H9 (cell line): ENCODE measurements around the gene UBL4A. TPM values are rescaled to one million over a fixed set of nuclear protein-coding genes. Genes with fewer than 3 reads are reported as not detected.

Experiments
- DNase-seq: peaks from one replicate; pipeline ENCODE4 v3.0.0-alpha.2; 2017
- H2AFZ ChIP-seq: one replicate; pipeline ENCODE4 v1.6.1; 2013; ENCODE audit warnings: mild to moderate bottlenecking, low read length, control low read depth, moderate library complexity
- H2AK5ac ChIP-seq: 2 replicates; pipeline ENCODE4 v1.6.1; 2013; ENCODE audit warnings: low read length, control low read depth, mixed read lengths; ENCODE audit not compliant: insufficient read length
- H2BK120ac ChIP-seq: one replicate; pipeline ENCODE4 v1.6.1; 2013; ENCODE audit warnings: low read depth, mild to moderate bottlenecking, low read length, control low read depth, inconsistent platforms; ENCODE audit not compliant: poor library complexity, severe bottlenecking
- H2BK12ac ChIP-seq: 2 replicates; pipeline ENCODE4 v1.6.1; 2013; ENCODE audit warnings: low read length, control low read depth, mixed read lengths, low read depth; ENCODE audit not compliant: insufficient read length
- H2BK15ac ChIP-seq: 2 replicates; pipeline ENCODE4 v1.6.1; 2013; ENCODE audit warnings: low read depth, low read length, control low read depth
- H2BK20ac ChIP-seq: one replicate; pipeline ENCODE4 v1.6.1; 2013; ENCODE audit warnings: low read depth, mild to moderate bottlenecking, low read length, control low read depth, inconsistent platforms; ENCODE audit not compliant: poor library complexity, severe bottlenecking
- H2BK5ac ChIP-seq: 2 replicates; pipeline ENCODE4 v1.6.1; 2013; ENCODE audit warnings: low read length, control low read depth, mixed read lengths; ENCODE audit not compliant: insufficient read length
- H3K14ac ChIP-seq: 2 replicates; pipeline ENCODE4 v1.6.1; 2013; ENCODE audit warnings: low read length, control low read depth; ENCODE audit not compliant: insufficient read depth
- H3K18ac ChIP-seq: 2 replicates; pipeline ENCODE4 v1.6.1; 2013; ENCODE audit warnings: low read depth, mild to moderate bottlenecking, mixed read lengths, low read length, control low read depth; ENCODE audit not compliant: insufficient read length
- H3K23ac ChIP-seq: 2 replicates; pipeline ENCODE4 v1.6.1; 2013; ENCODE audit warnings: low read length, control low read depth, mixed read lengths, low read depth; ENCODE audit not compliant: insufficient read length
- H3K23me2 ChIP-seq: 2 replicates; pipeline ENCODE4 v1.6.1; 2013; ENCODE audit warnings: low read depth, mild to moderate bottlenecking, mixed read lengths, low read length, control low read depth; ENCODE audit not compliant: insufficient read length, poor library complexity, severe bottlenecking
- H3K27ac ChIP-seq: 2 replicates; pipeline ENCODE4 v1.5.1; 2013; ENCODE audit warnings: low read length, control low read depth, mixed read lengths, low read depth; ENCODE audit not compliant: insufficient read length
- H3K27me3 ChIP-seq: 2 replicates; pipeline ENCODE4 v1.6.1; 2013; ENCODE audit warnings: low read length, control low read depth, inconsistent platforms; ENCODE audit not compliant: insufficient read depth
- H3K4ac ChIP-seq: 2 replicates; pipeline ENCODE4 v1.6.1; 2013; ENCODE audit warnings: low read depth, mild to moderate bottlenecking, control low read depth, inconsistent platforms, low read length, moderate library complexity
- H3K4me1 ChIP-seq: 2 replicates; pipeline ENCODE4 v1.6.1; 2013; ENCODE audit warnings: low read length, control low read depth, inconsistent platforms; ENCODE audit not compliant: insufficient read depth
- H3K4me2 ChIP-seq: 2 replicates; pipeline ENCODE4 v1.6.1; 2013; ENCODE audit warnings: low read length, control low read depth, mixed read lengths; ENCODE audit not compliant: insufficient read length, insufficient read depth
- H3K56ac ChIP-seq: 2 replicates; pipeline ENCODE4 v1.6.1; 2013; ENCODE audit warnings: low read depth, mild to moderate bottlenecking, mixed read lengths, low read length, control low read depth; ENCODE audit not compliant: insufficient read length
- H3K79me1 ChIP-seq: 2 replicates; pipeline ENCODE4 v1.6.1; 2013; ENCODE audit warnings: low read depth, mild to moderate bottlenecking, moderate library complexity, low read length, control low read depth, inconsistent platforms; ENCODE audit not compliant: insufficient read depth, poor library complexity, severe bottlenecking
- H3K79me2 ChIP-seq: 2 replicates; pipeline ENCODE4 v1.6.1; 2013; ENCODE audit warnings: low read length, control low read depth, inconsistent platforms; ENCODE audit not compliant: insufficient read depth
- H3K9ac ChIP-seq: 2 replicates; pipeline ENCODE4 v1.6.1; 2013; ENCODE audit warnings: low read length, control low read depth, mixed read lengths; ENCODE audit not compliant: insufficient read length; ENCODE audit errors: extremely low read depth
- H3K9me3 ChIP-seq: one replicate; pipeline ENCODE4 v1.6.1; 2013; ENCODE audit warnings: low read depth, low read length, inconsistent platforms; ENCODE audit not compliant: control insufficient read depth
- H3T11ph ChIP-seq: one replicate; pipeline ENCODE4 v1.6.1; 2013; ENCODE audit warnings: mild to moderate bottlenecking, low read length, control low read depth, inconsistent platforms
- H4K20me1 ChIP-seq: one replicate; pipeline ENCODE4 v1.6.1; 2013; ENCODE audit not compliant: control insufficient read depth, insufficient read length, insufficient read depth
- H4K5ac ChIP-seq: 2 replicates; pipeline ENCODE4 v1.6.1; 2013; ENCODE audit warnings: low read depth, mild to moderate bottlenecking, mixed read lengths, low read length, control low read depth; ENCODE audit not compliant: insufficient read length
- H4K8ac ChIP-seq: replicated peaks from 2 replicates; pipeline ENCODE4 v1.6.1; 2013; ENCODE audit warnings: low read length, control low read depth, mixed read lengths, low read depth; ENCODE audit not compliant: insufficient read length
- H4K91ac ChIP-seq: 2 replicates; pipeline ENCODE4 v1.6.1; 2013; ENCODE audit warnings: low read depth, mild to moderate bottlenecking, moderate library complexity, mixed read lengths, low read length, control low read depth; ENCODE audit not compliant: insufficient read length
- H3K27ac Mint-ChIP-seq, 3 experiments: 2 replicates in 2 of 3; 3 replicates in 1 of 3; pipeline ENCODE4 v1.8.0; 2020 to 2021; ENCODE audit warnings: mixed read lengths in 3 of 3, mild to moderate bottlenecking in 1 of 3, moderate library complexity in 1 of 3
- H3K27me3 Mint-ChIP-seq: 2 replicates; pipeline ENCODE4 v1.8.0; 2021; ENCODE audit warnings: low read depth, mild to moderate bottlenecking, moderate library complexity, mixed read lengths
- H3K36me3 Mint-ChIP-seq, 3 experiments: 2 replicates in 2 of 3; 3 replicates in 1 of 3; pipeline ENCODE4 v1.8.0; 2020 to 2021; ENCODE audit warnings: low read depth in 3 of 3, mixed read lengths in 3 of 3; ENCODE audit not compliant: insufficient read depth in 1 of 3
- H3K4me1 Mint-ChIP-seq, 2 experiments: 2 replicates each; pipeline ENCODE4 v1.8.0; 2020; ENCODE audit warnings: mixed read lengths in 2 of 2
- H3K4me3 Mint-ChIP-seq, 2 experiments: 2 replicates in 1 of 2; 3 replicates in 1 of 2; pipeline ENCODE4 v1.8.0; 2020 to 2021; ENCODE audit warnings: mild to moderate bottlenecking in 2 of 2, mixed read lengths in 2 of 2, moderate library complexity in 1 of 2
- H3K9me3 Mint-ChIP-seq, 2 experiments: 2 replicates in 1 of 2; 3 replicates in 1 of 2; pipeline ENCODE4 v1.8.0; 2020; ENCODE audit warnings: mild to moderate bottlenecking in 2 of 2, mixed read lengths in 2 of 2, moderate library complexity in 1 of 2
- WGBS: extraction: QIAGEN DNeasy Blood & Tissue Kit; methylation state at CpG from one replicate; pipeline ENCODE4 v1.1.7; 2013; ENCODE audit warnings: missing lambda C conversion rate, low lambda C conversion rate, mixed read lengths; ENCODE audit not compliant: insufficient read length; ENCODE audit errors: extremely low coverage; 5-methylcytosine and 5-hydroxymethylcytosine counted together
- total RNA-seq: library from RNA; stranded (reverse); gene quantifications from 2 replicates; pipeline ENCODE4 v1.2.1, GENCODE V29; 2021
- TF ChIP-seq, protein P1 (sequence below): fragments of 200-600 bp; sonication (generic); conservative IDR thresholded peaks from 3 replicates; pipeline ENCODE4 v1.8.0; 2021; ENCODE audit warnings: antibody characterized with exemption, mild to moderate bottlenecking

Gene UBL4A
- total RNA-seq, 1 experiment from 2014 or later, result 30.9 TPM

DNA sequence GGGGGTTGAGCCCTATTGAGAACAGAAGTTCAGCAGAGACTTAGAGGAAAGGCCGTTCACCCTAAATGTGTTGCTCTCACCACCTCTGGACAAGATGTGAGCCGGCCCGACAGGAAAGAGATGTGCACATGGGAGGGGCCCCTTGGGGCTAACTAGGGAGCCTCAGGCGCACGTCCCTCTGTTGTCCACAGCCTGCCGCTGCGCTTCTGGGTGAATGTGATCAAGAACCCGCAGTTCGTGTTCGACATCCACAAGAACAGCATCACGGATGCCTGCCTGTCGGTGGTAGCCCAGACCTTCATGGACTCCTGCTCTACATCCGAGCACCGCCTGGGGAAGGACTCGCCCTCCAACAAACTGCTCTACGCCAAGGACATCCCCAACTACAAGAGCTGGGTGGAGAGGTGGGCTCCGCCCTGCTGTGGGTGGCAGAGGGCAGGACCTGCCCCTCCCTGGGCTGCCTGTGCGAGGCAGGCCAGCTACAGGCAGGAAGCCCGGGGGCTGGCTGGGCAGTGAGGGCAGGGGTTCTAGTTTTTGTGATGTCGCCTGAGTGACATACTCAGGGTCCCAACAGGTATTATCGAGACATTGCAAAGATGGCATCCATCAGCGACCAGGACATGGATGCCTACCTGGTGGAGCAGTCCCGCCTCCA is 15.4 kb downstream of the UBL4A start:
- Histone ChIP-seq H3K56ac (no peak overlapping the region), H2BK15ac (no peak overlapping the region), H3K79me1 (no peaks in the 10 kb centered on the region), H2AFZ (no peak overlapping the region), H3K4ac (no peak overlapping the region), H3K4me2 (no peak overlapping the region), H3K4me1 (no peaks in the 10 kb centered on the region), H2BK20ac (no peak overlapping the region), H3K27ac (no peak overlapping the region), H2BK120ac (no peak overlapping the region), H3K14ac (no peak overlapping the region; the same call in 1 of the 2 replicates), H3K18ac (no peak overlapping the region), H3K9me3 (peaks cover 21% of the 10 kb centered on the region), H3K23ac (no peak overlapping the region), H3K79me2 (no peaks in the 10 kb centered on the region), H2AK5ac (no peak overlapping the region), H3T11ph (no peak overlapping the region), H3K23me2 (no peaks in the 10 kb centered on the region), H2BK5ac (no peak overlapping the region), H4K8ac (no peak overlapping the region), H2BK12ac (no peak overlapping the region), H3K9ac (no peak overlapping the region), H4K91ac (no peak overlapping the region), H4K20me1 (no peaks in the 10 kb centered on the region), H4K5ac (no peak overlapping the region), H3K27me3 (no peaks in the 10 kb centered on the region)
- H3K27me3 Mint-ChIP-seq, result peaks cover 2% of the 10 kb centered on the region; the same call in 1 of the 2 replicates
- H3K9me3 Mint-ChIP-seq, result peaks cover 54 to 86% of the 10 kb centered on the region in 2 experiments
- H3K4me1 Mint-ChIP-seq, result no peaks in the 10 kb centered on the region
- WGBS, result no CpG with 5 or more reads among the region's 23 CpGs
- no peak overlapping the region for H3K4me3 Mint-ChIP-seq
- no peak for DNase-seq
- peaks cover 21 to 61% (median 56%) of the 10 kb centered on the region in 3 experiments for H3K36me3 Mint-ChIP-seq
- no peak overlapping the region for H3K27ac Mint-ChIP-seq
- TF ChIP-seq, protein P1, sequence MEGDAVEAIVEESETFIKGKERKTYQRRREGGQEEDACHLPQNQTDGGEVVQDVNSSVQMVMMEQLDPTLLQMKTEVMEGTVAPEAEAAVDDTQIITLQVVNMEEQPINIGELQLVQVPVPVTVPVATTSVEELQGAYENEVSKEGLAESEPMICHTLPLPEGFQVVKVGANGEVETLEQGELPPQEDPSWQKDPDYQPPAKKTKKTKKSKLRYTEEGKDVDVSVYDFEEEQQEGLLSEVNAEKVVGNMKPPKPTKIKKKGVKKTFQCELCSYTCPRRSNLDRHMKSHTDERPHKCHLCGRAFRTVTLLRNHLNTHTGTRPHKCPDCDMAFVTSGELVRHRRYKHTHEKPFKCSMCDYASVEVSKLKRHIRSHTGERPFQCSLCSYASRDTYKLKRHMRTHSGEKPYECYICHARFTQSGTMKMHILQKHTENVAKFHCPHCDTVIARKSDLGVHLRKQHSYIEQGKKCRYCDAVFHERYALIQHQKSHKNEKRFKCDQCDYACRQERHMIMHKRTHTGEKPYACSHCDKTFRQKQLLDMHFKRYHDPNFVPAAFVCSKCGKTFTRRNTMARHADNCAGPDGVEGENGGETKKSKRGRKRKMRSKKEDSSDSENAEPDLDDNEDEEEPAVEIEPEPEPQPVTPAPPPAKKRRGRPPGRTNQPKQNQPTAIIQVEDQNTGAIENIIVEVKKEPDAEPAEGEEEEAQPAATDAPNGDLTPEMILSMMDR, result no peak
